DOHH2 (cell line): ENCODE results near the gene SPTBN2.

Experiments
- CTCF ChIP-seq: fragments of 200-600 bp; sonication (generic); IDR thresholded peaks from one replicate; pipeline ENCODE4 v1.5.1; 2014; ENCODE audit warnings: antibody characterized with exemption, mild to moderate bottlenecking, low read depth, low read length; ENCODE audit not compliant: poor library complexity, severe bottlenecking
- EZH2phosphoT487 ChIP-seq: fragments of 200-600 bp; sonication (generic); IDR thresholded peaks from 2 replicates; pipeline ENCODE4 v1.6.1; 2017; ENCODE audit warnings: borderline replicate concordance, mild to moderate bottlenecking, antibody characterized with exemption, low read length, moderate library complexity, mixed read lengths

DNA sequence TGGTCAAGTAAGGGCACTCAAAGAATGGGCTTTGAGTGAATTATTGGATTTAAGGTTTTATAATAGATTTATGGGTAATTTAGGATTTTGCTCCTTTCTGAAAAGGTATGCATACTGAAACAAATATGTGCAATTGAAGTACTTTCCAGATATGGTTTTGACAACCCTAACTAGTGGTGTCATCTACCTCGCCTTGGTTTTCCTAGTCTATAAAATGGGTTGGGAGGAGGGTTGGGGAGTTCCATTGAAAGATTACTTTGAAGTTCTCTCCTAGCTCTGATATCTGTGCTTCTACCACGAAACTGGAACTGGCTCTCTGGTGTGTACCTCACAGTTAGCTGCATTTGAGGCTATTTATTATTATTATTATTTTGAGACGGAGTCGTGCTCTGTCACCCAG is 431 bp upstream of the SPTBN2 start:
- TF ChIP-seq CTCF (no peak), EZH2phosphoT487 (no peak)
